Measurements from ENCODE around the gene SYNE1.
"Not testable (repeated sequence)": the region's sequence is repeated elsewhere in the genome, so short reads cannot be mapped to it uniquely, and the experiment has no call there.

Gene SYNE1

DNA sequence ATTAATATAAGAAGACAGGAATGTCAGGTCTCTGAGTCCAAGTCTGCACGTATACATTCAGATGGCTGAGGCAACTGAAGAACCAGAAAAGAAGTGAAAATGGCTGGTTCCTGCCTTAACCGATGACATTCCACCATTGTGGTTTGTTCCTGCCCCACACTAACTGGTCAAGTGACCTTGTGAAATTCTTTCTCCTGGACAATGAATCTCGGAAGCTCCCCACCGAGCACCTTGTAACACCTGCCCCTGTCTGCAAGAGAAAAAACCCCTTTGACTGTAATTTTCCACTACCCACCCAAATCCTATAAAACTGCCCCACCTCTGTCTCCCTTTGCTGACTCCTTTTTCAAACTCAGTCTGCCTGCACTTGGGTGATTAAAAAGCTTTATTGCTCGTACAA lies 140.4 kb downstream of the SYNE1 start:
- in situ Hi-C loops (cut with HindIII; ENCODE audit: low sequenced_read_pairs): no loop called here

DNA sequence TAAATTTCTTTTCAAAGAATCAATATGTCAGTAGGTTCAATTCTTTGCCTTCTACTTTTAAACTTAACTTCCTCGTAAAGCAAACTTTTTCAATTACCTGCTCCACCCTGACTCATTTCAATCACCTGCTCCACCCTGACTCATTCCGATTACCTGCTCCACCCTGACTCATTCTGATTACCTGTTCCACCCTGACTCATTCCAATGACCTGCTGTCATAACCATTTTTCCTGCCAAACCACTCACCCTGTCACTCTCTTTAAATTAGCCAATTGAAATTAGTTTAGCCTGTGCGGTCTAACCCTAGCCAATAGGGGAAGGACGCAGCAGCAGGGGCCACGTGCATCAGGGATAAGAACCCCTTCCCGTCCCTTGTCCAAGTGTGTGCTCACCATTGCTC lies 141.7 kb downstream of the SYNE1 start:
- in situ Hi-C loops (cut with HindIII; ENCODE audit: low sequenced_read_pairs): not testable (repeated sequence)

DNA sequence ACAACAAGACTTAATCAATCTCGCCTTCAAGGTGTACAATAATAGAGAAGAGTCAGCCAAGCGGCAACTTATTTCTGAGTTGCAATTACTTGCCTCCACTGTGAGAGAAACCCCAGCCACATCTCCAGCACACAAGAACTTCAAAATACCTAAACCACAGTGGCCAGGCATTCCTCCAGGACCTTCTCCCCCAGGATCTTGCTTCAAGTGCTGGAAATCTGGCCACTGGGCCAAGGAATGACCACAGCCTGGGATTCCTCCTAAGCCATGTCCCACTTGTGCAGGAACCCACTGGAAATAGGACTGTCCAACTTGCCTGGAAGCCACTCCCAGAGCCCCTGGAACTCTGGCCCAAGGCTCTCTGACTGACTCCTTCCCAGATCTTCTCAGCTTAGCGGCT lies 144.9 kb downstream of the SYNE1 start:
- in situ Hi-C loops (cut with HindIII; ENCODE audit: low sequenced_read_pairs): not testable (repeated sequence)

DNA sequence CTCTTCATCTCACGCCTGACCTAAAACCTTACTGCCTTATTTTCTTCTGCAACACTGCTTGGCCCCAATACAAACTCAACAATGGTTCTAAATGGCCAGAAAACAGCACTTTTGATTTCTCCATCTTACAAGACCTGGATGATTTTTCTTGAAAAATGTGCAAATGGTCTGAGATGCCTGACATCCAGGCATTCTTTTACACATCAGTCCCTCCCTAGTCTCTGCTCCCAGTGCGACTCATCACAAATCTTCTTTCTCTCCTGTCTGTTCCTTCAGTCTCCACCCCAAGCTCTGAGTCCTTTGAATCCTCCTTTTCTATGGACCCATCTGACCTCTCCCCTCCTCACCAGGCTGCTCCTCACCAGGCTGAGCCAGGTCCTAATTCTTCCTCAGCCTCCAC lies 145.7 kb downstream of the SYNE1 start:
- in situ Hi-C loops (cut with HindIII; ENCODE audit: low sequenced_read_pairs): not testable (repeated sequence)

- in situ Hi-C loops (cut with HindIII; ENCODE audit: low sequenced_read_pairs): not testable (repeated sequence)
These were observed 146.2 kb downstream of the SYNE1 start for GRCh38 chr6:152490971-152491378.

DNA sequence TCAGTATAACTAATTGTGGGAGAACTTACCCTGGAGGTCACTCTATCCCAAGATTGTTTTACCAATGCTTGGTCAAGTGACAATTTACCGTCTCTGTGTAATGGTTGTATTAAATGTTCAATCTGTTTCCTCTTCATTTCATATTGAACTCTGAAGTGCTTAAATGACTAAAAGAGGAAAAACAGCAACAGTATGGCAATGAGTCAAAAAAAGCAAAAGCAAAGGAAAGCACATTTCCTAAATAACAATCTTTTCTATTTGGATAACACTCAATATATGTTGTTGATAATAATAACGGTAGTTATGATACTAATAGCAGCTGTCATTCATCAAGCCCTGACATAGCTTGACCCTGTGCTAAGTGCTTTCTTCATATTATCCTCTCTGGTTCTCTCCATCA lies 152.4 kb downstream of the SYNE1 start:
- in situ Hi-C loops (cut with HindIII; ENCODE audit: low sequenced_read_pairs): no loop called here

DNA sequence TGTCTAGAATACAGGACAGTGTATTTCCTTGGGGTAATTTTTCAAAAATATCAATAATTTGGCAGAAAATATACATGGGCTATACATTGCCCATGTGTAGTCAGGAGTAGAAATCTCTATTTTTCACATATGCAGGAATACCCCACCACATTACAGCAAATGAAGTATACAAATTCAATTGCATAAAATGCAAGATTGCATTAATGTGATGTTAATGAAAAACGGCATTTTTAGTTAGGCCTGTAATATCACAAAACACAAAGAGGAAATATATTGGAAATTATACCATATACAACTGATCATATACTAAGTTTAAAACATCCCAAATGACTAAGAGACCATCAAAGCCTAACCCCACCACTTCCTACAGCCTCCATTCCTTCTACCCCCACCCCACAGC lies 154.9 kb downstream of the SYNE1 start:
- in situ Hi-C loops (cut with HindIII; ENCODE audit: low sequenced_read_pairs): no loop called here

DNA sequence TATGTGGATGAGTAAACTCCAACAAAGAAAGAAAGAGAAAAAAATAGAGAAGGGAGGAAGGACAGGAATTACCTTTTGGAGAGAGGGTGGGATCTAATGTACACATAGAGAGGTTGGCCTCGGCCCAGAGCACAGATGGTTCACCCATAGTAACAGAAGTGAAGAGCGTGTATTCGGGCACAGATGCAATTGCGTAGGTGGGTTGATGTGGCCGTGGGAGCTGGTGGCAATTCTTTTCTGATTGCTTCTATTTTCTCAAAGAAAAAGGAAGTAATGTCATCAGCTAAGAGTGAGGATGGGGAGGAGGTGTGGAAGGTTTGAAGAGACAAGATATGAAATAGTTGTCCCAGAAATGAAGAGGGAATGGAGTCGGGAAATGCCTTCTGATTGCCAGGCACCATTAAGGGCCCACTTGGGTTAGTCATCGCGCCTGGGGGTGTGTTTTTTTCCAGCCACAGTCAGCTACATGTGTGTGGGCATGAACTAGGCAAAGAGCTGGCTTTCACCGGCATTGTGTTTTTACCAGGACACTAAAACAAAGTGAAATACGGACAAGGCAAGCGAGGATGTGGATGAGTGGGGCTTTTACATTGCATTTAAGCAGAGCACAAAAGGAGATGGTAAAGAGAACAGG lies 158.7 kb downstream of the SYNE1 start:
- in situ Hi-C loops (cut with HindIII; ENCODE audit: low sequenced_read_pairs): no loop called here

DNA sequence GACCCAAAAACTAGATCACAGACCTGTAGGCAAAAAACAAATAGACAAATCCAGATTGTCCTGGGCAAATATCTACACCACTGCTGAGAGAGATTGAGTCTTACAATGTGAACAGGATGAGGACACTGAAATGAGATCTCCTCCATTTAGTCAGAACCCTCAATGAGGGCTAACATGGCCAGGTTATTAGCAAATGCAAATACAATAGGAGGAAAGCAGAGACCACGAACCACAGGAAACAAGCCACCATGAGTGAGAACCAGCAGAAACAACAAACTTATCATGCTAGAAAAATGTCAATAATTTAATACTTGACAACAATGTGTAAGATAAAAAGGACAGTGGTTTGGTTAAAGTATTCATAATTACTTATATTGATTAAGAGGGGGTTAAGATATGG lies 162.8 kb downstream of the SYNE1 start:
- in situ Hi-C loops (cut with HindIII; ENCODE audit: low sequenced_read_pairs): no loop called here

DNA sequence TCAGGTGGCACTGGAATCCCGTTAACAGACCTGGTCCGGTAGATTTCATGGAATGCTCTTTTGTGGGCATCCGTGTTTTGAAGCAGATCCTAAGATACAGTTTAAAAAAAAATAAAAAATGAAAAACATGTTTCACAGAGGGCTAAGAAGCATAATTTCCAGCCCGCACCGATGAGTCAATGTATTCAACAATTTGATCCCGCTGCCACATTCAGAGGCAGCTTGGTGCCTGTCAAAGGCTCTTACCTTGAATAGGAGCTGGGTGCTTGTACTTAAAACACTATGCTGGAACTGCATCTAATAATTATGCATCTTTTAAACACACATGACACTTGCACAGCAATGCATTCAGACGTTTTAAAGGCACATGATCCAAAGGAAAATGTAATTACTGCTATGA lies 164.8 kb downstream of the SYNE1 start:
- in situ Hi-C loops (cut with HindIII; ENCODE audit: low sequenced_read_pairs): no loop called here

DNA sequence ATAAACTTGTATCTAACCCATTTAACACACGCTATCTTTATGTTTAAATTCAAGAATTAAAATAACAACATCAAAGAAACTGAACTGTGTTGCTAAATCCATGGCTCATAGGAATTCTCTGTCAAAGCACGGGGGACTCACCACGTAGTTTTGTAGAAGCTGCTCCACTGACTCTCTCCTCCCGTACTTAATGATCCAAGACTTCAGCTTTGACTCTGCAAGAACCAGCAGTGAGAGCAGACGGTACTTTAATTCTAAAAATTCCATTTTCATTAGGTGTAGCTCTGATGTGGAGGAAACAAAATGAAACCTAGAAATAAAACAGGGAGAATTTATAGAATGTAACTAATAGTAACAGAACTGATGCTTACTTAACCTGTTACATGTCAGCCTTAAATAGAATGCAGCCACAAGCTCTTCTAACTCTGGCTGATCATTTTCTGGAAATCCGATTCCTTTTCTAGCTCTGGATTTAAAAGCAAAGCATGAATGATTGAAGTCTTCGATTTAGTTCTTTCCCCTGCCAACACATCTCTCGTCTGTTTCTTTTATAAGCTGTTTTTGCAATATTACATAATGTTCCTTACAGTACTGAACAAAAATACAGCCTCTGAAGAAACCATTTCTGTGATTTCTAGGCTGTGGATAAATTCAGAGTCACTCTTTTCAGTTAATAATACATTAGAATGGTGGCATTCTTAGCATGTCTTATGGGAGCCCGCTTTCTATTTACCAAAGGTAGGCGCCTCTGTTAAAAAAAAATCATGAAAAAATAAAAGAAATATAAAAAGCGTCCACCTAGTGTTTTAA lies 165.5 kb downstream of the SYNE1 start:
- in situ Hi-C loops (cut with HindIII; ENCODE audit: low sequenced_read_pairs): no loop called here

GRCh38 chr6:152463164-152463563 lies 174.0 kb downstream of the SYNE1 start:
- in situ Hi-C loops (cut with HindIII; ENCODE audit: low sequenced_read_pairs): no loop called here

DNA sequence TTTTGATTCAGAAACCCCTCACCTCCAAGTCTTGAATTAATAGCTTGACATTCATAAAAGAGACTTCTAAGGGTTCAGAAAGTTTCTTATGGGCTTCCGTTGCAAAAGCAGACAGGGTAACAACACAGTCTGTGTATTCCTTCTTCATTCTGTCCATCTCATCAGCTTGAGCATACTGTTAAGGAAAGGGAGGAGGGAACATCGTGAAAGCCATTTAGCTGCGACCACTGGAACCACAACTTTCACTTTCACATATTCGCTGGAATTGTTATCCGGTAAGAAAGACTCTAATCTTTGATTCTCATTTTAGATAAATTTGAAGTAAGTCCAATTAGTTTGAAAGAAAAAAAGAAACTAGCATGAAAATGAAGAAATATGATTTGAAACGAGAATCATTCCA lies 174.4 kb downstream of the SYNE1 start:
- in situ Hi-C loops (cut with HindIII; ENCODE audit: low sequenced_read_pairs): no loop called here

DNA sequence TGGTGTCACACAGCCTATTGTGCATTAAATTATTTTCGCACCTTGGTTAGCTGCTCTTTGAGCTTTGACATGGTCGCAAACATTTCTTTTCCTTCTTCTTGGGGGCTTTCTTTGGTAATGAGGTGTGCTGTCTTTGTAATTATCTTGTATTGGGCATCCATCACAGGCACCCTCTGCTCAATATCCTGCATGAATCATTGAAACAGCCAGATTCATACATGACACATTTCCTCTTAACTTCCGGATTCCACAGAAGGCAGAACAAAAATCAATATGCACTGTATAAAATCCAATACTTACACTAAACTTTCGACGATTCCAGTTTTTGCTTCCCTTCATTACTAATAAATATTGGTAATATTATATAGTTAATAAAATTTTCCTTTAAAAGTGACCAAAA lies 175.6 kb downstream of the SYNE1 start:
- in situ Hi-C loops (cut with HindIII; ENCODE audit: low sequenced_read_pairs): no loop called here

- in situ Hi-C loops (cut with HindIII; ENCODE audit: low sequenced_read_pairs): loop anchor here (5.0 kb wide), 1 partner anchor 142 kb away; no protein-coding TSS in a partner anchor
These were observed 178.2 kb downstream of the SYNE1 start for GRCh38 chr6:152458648-152459644.

DNA sequence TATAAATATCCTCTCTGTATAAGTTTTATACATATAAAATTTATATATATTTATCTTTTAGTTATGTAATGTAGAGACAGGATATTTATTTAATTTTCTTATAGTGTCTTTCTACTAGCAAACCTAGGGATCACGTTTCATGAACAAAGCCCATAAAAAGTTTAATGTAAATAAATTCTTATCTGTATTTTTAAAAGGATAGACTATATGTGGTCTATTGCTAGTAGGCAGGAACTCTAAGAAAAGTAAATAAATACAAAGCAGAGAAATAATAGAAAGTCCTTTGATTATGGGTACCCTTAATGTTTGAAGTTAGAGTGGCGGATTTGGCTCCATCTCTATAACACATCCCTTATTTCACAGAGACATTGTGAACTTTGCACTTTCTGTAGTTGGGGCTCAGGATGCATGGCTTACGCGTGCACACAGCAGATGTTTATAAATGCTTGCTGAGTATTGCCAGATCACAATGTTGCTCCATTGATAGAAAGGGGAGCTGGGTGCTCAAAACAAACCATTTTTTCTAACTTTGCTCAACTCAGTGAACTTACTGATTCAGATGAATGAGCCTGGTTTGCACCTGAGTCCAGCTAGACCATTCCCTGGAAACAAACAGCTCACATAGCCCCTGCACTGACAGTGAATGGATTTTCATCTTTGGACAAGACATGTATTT lies 179.1 kb downstream of the SYNE1 start:
- in situ Hi-C loops (cut with HindIII; ENCODE audit: low sequenced_read_pairs): loop anchor here (5.0 kb wide), 1 partner anchor 141 kb away; no protein-coding TSS in a partner anchor

DNA sequence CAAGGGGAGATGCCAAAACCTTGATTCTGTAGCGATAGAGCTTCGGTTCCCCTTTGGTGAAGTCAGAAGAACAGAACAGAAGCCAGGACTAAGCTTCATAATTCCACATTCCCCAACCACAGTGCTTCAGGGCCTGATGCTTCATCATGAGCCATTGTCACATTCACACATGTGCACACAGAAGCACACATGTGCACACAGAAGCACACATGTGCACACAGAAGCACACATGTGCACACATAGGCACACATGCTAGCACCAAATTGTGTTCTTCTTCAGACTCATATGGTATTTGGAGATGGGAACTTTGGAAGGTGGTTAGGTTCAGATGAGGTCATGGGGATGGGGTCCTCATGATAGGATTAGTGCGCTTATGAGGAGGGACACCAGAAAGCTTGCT lies 183.2 kb downstream of the SYNE1 start:
- in situ Hi-C loops (cut with HindIII; ENCODE audit: low sequenced_read_pairs): loop anchor here (5.0 kb wide), 1 partner anchor 57 kb away; no protein-coding TSS in a partner anchor

GRCh38 chr6:152453421-152453820 lies 183.7 kb downstream of the SYNE1 start:
- in situ Hi-C loops (cut with HindIII; ENCODE audit: low sequenced_read_pairs): loop anchor here (5.0 kb wide), 1 partner anchor 56 kb away; no protein-coding TSS in a partner anchor

GRCh38 chr6:152452639-152453038 lies 184.5 kb downstream of the SYNE1 start:
- in situ Hi-C loops (cut with HindIII; ENCODE audit: low sequenced_read_pairs): loop anchor here (5.0 kb wide), 1 partner anchor 55 kb away; no protein-coding TSS in a partner anchor

DNA sequence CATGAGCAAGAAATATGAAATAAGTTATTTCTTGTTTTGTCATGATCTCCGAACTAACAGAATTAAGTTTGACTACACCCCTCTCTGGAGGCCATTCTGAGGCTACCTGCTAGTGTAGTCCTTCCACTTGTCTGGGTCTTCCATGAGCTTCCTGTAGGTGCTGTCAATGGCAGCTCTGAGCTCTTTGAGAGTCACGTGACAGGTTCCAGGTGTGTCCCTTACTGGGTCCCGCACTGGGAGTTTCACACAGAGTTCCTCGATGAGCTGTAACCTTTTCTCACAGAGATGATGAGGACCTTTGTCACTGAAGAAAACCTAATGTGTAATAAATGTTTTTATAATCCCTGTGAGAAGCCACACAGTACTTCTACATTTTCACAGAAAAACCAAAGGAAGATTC lies 186.6 kb downstream of the SYNE1 start:
- in situ Hi-C loops (cut with HindIII; ENCODE audit: low sequenced_read_pairs): loop anchor here (5.0 kb wide), 1 partner anchor 53 kb away; no protein-coding TSS in a partner anchor

Data from endothelial cell of hepatic sinusoid (primary cell).